ENCODE measurements around the gene MTTP.

- TF ChIP-seq, protein P1, sequence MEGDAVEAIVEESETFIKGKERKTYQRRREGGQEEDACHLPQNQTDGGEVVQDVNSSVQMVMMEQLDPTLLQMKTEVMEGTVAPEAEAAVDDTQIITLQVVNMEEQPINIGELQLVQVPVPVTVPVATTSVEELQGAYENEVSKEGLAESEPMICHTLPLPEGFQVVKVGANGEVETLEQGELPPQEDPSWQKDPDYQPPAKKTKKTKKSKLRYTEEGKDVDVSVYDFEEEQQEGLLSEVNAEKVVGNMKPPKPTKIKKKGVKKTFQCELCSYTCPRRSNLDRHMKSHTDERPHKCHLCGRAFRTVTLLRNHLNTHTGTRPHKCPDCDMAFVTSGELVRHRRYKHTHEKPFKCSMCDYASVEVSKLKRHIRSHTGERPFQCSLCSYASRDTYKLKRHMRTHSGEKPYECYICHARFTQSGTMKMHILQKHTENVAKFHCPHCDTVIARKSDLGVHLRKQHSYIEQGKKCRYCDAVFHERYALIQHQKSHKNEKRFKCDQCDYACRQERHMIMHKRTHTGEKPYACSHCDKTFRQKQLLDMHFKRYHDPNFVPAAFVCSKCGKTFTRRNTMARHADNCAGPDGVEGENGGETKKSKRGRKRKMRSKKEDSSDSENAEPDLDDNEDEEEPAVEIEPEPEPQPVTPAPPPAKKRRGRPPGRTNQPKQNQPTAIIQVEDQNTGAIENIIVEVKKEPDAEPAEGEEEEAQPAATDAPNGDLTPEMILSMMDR (conservative IDR thresholded peaks at IDR 0.05): no peak
- TF ChIP-seq EZH2 (IDR thresholded peaks at IDR 0.05; ENCODE audit: low read depth): no peak
Observed at GRCh38 chr4:99587309-99587708, 12.7 kb downstream of the MTTP start.

Measured in PC-9 (cell line).